Measurements from ENCODE around the gene OR2A42. TPM values are rescaled to one million over a fixed set of nuclear protein-coding genes. Genes with fewer than 3 reads are reported as not detected.
"Not testable (repeated sequence)": the region's sequence is repeated elsewhere in the genome, so short reads cannot be mapped to it uniquely, and the experiment has no call there.

OR2A42 gene
- total RNA-seq, 1 donor from 2014 or later, result not detected

- intact Hi-C loops (cut with micrococcal nuclease); DNase-seq; ATAC-seq: not testable (repeated sequence)
Observed at GRCh38 chr7:144231027-144231426, 8.4 kb downstream of the OR2A42 start.

- intact Hi-C loops (cut with micrococcal nuclease); DNase-seq; ATAC-seq: not testable (repeated sequence)
Observed at GRCh38 chr7:144228810-144229209, 10.6 kb downstream of the OR2A42 start.

GRCh38 chr7:144226866-144227265 is 12.5 kb downstream of the OR2A42 start:
- intact Hi-C loops (cut with micrococcal nuclease); ATAC-seq; DNase-seq: not testable (repeated sequence)

GRCh38 chr7:144223675-144224074 is 15.7 kb downstream of the OR2A42 start:
- DNase-seq; ATAC-seq; intact Hi-C loops (cut with micrococcal nuclease): not testable (repeated sequence)

GRCh38 chr7:144220531-144220930 is 18.9 kb downstream of the OR2A42 start:
- ATAC-seq; intact Hi-C loops (cut with micrococcal nuclease); DNase-seq: not testable (repeated sequence)

- intact Hi-C loops (cut with micrococcal nuclease); ATAC-seq; DNase-seq: not testable (repeated sequence)
Observed at GRCh38 chr7:144219149-144219548, 20.3 kb downstream of the OR2A42 start.

GRCh38 chr7:144218581-144218980 is 20.8 kb downstream of the OR2A42 start:
- intact Hi-C loops (cut with micrococcal nuclease); DNase-seq: not testable (repeated sequence)

GRCh38 chr7:144217200-144217599 is 22.2 kb downstream of the OR2A42 start:
- intact Hi-C loops (cut with micrococcal nuclease); ATAC-seq; DNase-seq: not testable (repeated sequence)

More at GRCh38 chr7:144218581-144218980, 20.8 kb downstream of the OR2A42 start:
- not testable (repeated sequence) for ATAC-seq

GRCh38 chr7:144205306-144205705 is 34.1 kb downstream of the OR2A42 start:
- ATAC-seq; intact Hi-C loops (cut with micrococcal nuclease); DNase-seq: not testable (repeated sequence)

GRCh38 chr7:144203086-144203485 is 36.3 kb downstream of the OR2A42 start:
- intact Hi-C loops (cut with micrococcal nuclease); ATAC-seq: not testable (repeated sequence)

GRCh38 chr7:144201978-144202377 is 37.4 kb downstream of the OR2A42 start:
- ATAC-seq; DNase-seq; intact Hi-C loops (cut with micrococcal nuclease): not testable (repeated sequence)

More at GRCh38 chr7:144203086-144203485, 36.3 kb downstream of the OR2A42 start:
- not testable (repeated sequence) for DNase-seq

GRCh38 chr7:144198934-144199333 is 40.5 kb downstream of the OR2A42 start:
- ATAC-seq; DNase-seq; intact Hi-C loops (cut with micrococcal nuclease): not testable (repeated sequence)

GRCh38 chr7:144195212-144195872 is 44.1 kb downstream of the OR2A42 start, which contains the start of gene ARHGEF35:
TSS of gene ARHGEF35 (minus strand) at chr7:144195833. CDS start at chr7:144188383, 7,450 bp downstream.
- ATAC-seq, result peak; percentile 80
- intact Hi-C loops (cut with micrococcal nuclease), result not testable (repeated sequence)

GRCh38 chr7:144194453-144194852 is 45.0 kb downstream of the OR2A42 start:
- intact Hi-C loops (cut with micrococcal nuclease); DNase-seq; ATAC-seq: not testable (repeated sequence)

More at GRCh38 chr7:144195212-144195872, 44.1 kb downstream of the OR2A42 start, which contains the start of gene ARHGEF35:
- DNase-seq, result not testable (repeated sequence)

- intact Hi-C loops (cut with micrococcal nuclease); ATAC-seq: not testable (repeated sequence)
Observed at GRCh38 chr7:144193782-144194181, 45.6 kb downstream of the OR2A42 start.

GRCh38 chr7:144188578-144189171 is 50.7 kb downstream of the OR2A42 start:
- DNase-seq; intact Hi-C loops (cut with micrococcal nuclease); ATAC-seq: not testable (repeated sequence)

More at GRCh38 chr7:144193782-144194181, 45.6 kb downstream of the OR2A42 start:
- not testable (repeated sequence) for DNase-seq

- ATAC-seq; intact Hi-C loops (cut with micrococcal nuclease); DNase-seq: not testable (repeated sequence)
Observed at GRCh38 chr7:144187848-144188247, 51.6 kb downstream of the OR2A42 start.

GRCh38 chr7:144183166-144183565 is 56.2 kb downstream of the OR2A42 start, which contains the start of gene CTAGE4:
TSS of gene CTAGE4 (plus strand) at chr7:144183466. CDS start at chr7:144183504, 38 bp downstream.
- ATAC-seq; DNase-seq; intact Hi-C loops (cut with micrococcal nuclease): not testable (repeated sequence)

GRCh38 chr7:144179165-144179479 is 60.3 kb downstream of the OR2A42 start:
- intact Hi-C loops (cut with micrococcal nuclease); DNase-seq; ATAC-seq: not testable (repeated sequence)
